Body of pancreas (tissue), 4 donors: ENCODE results near the gene SPATA31E1.

Experiments
- POLR2A ChIP-seq, 3 donors: fragments of 450-650 bp; IDR thresholded peaks; one replicate each; pipeline ENCODE4 v1.6.1; 2016; ENCODE audit warnings: antibody characterized with exemption in 3 of 3, mild to moderate bottlenecking in 2 of 3
- TF ChIP-seq, protein P1 (sequence below), 7 experiments: fragments of 450-650 bp in 4 of 7; fragments of 200-600 bp in 3 of 7; sonication (generic) in 3 of 7; IDR thresholded peaks; one replicate each; pipeline ENCODE4 v1.5.1; 2016 to 2019; ENCODE audit warnings: antibody characterized with exemption in 7 of 7

GRCh38 chr9:87840134-87840533 is 42.5 kb upstream of the SPATA31E1 start:
- TF ChIP-seq, protein P1, sequence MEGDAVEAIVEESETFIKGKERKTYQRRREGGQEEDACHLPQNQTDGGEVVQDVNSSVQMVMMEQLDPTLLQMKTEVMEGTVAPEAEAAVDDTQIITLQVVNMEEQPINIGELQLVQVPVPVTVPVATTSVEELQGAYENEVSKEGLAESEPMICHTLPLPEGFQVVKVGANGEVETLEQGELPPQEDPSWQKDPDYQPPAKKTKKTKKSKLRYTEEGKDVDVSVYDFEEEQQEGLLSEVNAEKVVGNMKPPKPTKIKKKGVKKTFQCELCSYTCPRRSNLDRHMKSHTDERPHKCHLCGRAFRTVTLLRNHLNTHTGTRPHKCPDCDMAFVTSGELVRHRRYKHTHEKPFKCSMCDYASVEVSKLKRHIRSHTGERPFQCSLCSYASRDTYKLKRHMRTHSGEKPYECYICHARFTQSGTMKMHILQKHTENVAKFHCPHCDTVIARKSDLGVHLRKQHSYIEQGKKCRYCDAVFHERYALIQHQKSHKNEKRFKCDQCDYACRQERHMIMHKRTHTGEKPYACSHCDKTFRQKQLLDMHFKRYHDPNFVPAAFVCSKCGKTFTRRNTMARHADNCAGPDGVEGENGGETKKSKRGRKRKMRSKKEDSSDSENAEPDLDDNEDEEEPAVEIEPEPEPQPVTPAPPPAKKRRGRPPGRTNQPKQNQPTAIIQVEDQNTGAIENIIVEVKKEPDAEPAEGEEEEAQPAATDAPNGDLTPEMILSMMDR (IDR thresholded peaks at IDR 0.05), result no peak
- TF ChIP-seq POLR2A (IDR thresholded peaks at IDR 0.05), result no peak
